ENCODE results near the gene RCAN3.

The RCAN3 gene

GRCh38 chr1:24551290-24551959 is 48.8 kb downstream of the RCAN3 start:
- no peak for DNase-seq (ENCODE audit: low read depth, low spot score)

DNA sequence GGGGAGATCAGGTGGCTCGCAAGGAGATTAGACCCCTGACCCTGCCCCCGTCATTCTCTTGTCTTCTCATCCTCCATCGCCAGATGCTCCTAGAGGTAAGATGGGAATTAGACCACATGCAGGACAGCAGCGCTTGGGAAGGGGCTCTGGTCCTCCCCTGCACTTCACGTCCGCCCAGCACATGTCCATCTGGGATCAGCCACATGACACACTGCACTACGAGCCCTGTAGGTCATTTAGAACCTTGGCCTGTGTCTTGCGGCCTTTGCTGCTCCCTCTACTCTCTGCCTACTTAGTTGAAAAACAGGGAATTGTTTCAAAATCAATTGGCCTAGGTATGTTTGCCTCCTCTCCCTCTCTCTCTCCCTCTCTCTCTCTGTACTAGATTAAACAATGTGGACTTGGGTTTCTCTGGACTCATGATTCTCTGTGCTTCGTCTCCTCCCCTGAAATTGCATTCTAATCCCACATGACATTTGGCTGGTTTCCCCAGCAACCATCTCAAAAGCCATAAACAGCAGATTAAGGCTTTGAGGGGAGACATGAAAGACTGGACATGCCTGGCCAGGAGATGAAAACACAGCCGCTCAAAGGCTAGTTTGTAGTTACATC is 49.4 kb downstream of the RCAN3 start:
- no peak for DNase-seq (ENCODE audit: low read depth, low spot score)

GRCh38 chr1:24553931-24554330 is 51.3 kb downstream of the RCAN3 start:
- DNase-seq (ENCODE audit: low read depth, low spot score), result no peak

DNA sequence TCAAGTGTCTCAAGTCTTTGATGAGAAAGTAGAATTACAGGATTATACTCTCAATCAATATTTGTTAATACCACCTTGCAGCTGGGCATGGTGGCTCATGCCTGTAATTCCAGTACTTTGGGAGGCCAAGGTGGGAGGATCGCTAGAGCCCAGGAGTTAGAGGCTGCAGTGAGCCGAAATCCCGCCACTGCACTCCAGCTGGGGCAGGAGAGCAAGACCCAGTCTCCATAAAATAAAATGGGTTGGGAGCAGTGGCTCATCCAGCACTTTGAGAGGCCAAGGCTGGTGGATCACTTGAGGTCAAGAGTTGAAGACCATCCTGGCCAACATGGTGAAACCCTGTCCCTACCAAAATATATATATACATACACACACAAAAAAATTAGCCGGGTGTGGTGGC is 52.1 kb downstream of the RCAN3 start:
- DNase-seq (ENCODE audit: low read depth, low spot score), result no peak

GRCh38 chr1:24555591-24556413 is 53.2 kb downstream of the RCAN3 start, which contains the start of gene NCMAP:
Gene NCMAP, plus strand, starts transcription at chr1:24556087. Its CDS starts 39,344 bp downstream, at chr1:24595431.
- no peak for DNase-seq (ENCODE audit: low read depth, low spot score)

GRCh38 chr1:24556414-24556795 is 53.8 kb downstream of the RCAN3 start:
- no peak for DNase-seq (ENCODE audit: low read depth, low spot score)

- DNase-seq (ENCODE audit: low read depth, low spot score), result no peak
Observed at GRCh38 chr1:24557220-24557619, 54.6 kb downstream of the RCAN3 start.

DNA sequence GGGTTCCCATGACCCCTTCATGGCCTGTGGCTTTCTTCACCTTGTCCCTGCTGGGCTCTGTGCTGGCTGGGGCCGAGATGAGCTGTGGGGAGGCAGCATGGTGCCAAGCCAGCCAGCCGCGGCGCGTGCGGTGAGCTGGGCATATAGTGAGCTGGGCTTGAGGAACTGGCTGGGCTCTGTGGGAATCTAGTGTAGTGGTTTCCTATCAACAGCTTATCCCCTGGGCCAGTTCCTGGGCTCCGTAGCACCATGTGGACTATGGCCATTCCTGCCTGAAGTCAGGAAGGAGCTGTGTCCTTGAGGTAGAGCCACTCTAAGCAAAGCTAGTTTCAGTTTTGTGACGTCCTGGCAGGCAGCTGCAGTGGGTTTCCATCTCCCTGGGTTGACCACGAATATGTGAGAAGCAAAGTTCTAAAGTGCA is 55.1 kb downstream of the RCAN3 start:
- DNase-seq (ENCODE audit: low read depth, low spot score), result no peak

- DNase-seq (ENCODE audit: low read depth, low spot score), result no peak
Observed at GRCh38 chr1:24558455-24558854, 55.8 kb downstream of the RCAN3 start.

DNA sequence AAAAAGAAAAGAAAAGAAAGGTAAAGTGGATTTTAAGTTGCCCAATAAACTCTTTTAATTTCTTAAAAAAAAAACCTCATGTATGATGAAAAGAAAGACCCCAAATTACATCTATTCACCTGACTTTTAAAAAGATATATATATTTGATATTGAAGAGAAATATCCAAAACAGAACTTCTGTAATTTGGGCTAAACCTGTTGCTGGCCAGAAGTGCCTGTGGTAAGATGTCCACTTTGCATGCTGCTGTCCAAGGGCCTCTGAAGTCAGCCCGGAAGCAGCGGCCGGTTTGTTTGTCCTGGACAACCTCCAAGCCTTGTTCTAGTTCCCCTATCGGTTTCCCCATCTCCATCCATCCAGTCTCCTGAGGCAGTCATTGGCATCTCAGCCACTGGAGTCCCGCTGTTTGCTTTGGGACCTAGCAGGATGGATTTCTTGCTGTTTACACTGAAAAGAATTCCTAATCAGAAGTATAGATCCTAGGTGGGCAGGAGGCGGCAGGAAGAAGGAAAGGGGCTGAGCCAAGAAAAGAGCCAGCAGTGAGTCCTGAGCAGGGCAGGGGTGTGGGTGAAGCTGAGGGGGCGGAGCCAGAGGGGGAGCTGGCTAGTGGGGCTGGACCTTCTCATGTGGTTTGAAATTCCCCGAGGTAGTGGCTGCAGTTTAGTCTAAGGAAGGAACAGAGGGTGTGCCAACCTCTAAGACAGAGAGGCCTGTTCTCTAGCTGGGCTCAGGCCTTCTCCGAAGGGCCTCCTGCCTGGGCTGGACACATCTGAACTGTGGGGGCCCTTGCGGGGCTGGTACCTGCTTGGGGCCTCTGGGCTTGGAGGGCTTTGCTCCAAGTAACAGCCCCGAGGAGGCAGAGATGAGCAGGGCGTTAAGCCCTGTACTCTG is 56.5 kb downstream of the RCAN3 start:
- peak; percentile 46 for DNase-seq (ENCODE audit: low read depth, low spot score)

GRCh38 chr1:24560361-24560760 is 57.7 kb downstream of the RCAN3 start:
- no peak for DNase-seq (ENCODE audit: low read depth, low spot score)

GRCh38 chr1:24562625-24563024 is 60.0 kb downstream of the RCAN3 start:
- DNase-seq (ENCODE audit: low read depth, low spot score), result no peak

GRCh38 chr1:24564695-24565094 is 62.1 kb downstream of the RCAN3 start:
- no peak for DNase-seq (ENCODE audit: low read depth, low spot score)

DNA sequence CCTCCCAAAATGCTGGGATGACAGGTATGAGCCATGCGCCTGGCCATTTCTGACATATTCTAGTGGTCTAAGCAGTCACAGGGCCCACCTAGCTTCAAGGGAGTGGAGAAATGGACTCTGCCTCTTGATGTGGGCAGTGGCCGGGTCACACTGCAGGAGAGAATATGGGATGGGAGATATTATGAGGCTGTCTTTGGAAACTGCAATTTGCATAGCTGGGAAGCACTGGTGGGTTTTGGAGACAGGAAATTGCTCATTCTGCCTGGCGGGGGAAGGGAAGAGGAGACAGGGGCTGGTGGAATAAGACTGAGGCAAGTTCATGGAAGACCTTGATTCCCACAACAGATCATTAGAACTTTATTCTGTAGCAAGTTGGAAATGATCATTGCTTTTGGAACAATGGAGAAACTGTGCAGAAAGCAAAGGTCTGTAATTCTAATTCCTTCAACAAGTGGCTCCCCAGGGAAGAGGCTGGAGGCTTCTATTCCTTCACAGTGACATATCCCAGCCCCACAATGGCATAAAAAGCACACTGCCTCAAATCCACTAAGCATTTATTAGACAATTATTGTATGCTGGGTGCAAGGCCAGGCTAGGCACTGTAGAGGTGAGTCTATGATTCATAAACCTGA is 63.7 kb downstream of the RCAN3 start:
- no peak for DNase-seq (ENCODE audit: low read depth, low spot score)

GRCh38 chr1:24567792-24568388 is 65.3 kb downstream of the RCAN3 start:
- DNase-seq (ENCODE audit: low read depth, low spot score), result no peak

- DNase-seq (ENCODE audit: low read depth, low spot score), result no peak
Observed at GRCh38 chr1:24568475-24568874, 65.8 kb downstream of the RCAN3 start.

GRCh38 chr1:24570265-24571125 is 67.9 kb downstream of the RCAN3 start:
- DNase-seq (ENCODE audit: low read depth, low spot score), result no peak

GRCh38 chr1:24572301-24572700 is 69.7 kb downstream of the RCAN3 start:
- DNase-seq (ENCODE audit: low read depth, low spot score), result no peak

DNA sequence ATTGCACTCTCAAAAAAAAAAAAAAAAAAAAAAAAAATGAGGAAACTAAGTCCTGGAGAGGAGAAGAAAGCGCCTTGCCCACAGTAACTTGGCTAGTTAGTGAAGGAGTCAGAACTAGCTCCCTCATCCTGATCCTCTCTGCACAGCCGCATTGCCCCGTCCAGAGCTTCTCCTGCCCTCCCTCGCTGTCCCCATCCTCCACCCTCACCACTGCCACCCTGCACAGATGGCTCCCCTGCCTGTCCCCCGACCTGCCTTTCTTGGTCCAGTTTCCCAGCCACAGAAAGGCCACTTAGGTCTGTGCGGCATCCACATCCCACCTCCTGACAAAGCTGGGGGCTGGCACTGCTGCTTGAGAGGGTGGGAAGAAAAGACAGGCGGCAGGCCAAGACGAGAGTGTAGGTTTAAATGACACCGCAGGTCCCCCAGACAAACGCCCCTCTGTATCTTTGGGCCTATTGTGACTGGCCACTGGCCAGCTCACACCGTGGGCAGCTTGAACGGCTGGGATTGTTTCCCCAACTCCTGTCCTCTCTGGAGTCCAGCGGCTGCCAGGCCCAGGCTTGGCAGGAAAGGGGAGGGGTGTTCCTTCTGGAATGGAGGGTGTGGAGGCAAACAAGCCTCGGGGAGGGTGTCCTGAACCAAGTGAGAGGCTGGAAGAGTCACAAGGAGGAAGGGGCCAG is 73.4 kb downstream of the RCAN3 start:
- DNase-seq (ENCODE audit: low read depth, low spot score), result no peak
